HepG2 (cell line): ENCODE measurements around the gene FAM149A. TPM values are rescaled to one million over a fixed set of nuclear protein-coding genes. Genes with fewer than 3 reads are reported as not detected.

Experiments
- KLF6 ChIP-seq: IDR thresholded peaks from 2 replicates; pipeline ENCODE4 v1.8.0; 2016; ENCODE audit warnings: missing biosample characterization, missing genetic modification reagents
- RARA ChIP-seq: IDR thresholded peaks from 2 replicates; pipeline ENCODE4 v1.6.1; 2016; ENCODE audit warnings: missing genetic modification reagents, missing compliant biosample characterization
- SP1 ChIP-seq, 2 experiments: fragments of 450-650 bp in 1 of 2; sonication (generic) in 1 of 2; formaldehyde crosslinking in 1 of 2; IDR thresholded peaks; 2 replicates each; pipeline versions ENCODE4 v1.4.0 to v1.6.1; 2016 to 2020; ENCODE audit warnings: missing genetic modification reagents in 1 of 2
- STAT5B ChIP-seq: sonication (generic); formaldehyde crosslinking; IDR thresholded peaks from 2 replicates; pipeline ENCODE4 v1.4.0; 2020; ENCODE audit warnings: missing genetic modification reagents
- ZNF235 ChIP-seq: sonication (generic); formaldehyde crosslinking; IDR thresholded peaks from 2 replicates; pipeline ENCODE4 v1.8.1; 2023; ENCODE audit warnings: mild to moderate bottlenecking, missing genetic modification reagents, borderline replicate concordance
- ZNF570 ChIP-seq: sonication (generic); formaldehyde crosslinking; IDR thresholded peaks from 2 replicates; pipeline ENCODE4 v1.4.0; 2020; ENCODE audit warnings: mild to moderate bottlenecking, missing genetic modification reagents, borderline replicate concordance
- polyA plus RNA-seq, 8 experiments: library from polyadenylated mRNA; depleted of rRNA in 3 of 8; stranded (reverse) in 7 of 8; unstranded in 1 of 8; fragments of >200 nt; fragmentation: Illumina TruSeq in 4 of 8; extraction: Trizol in 4 of 8; gene quantifications; 2 replicates each; pipeline versions ENCODE4 v1.2.1 to v1.2.3, GENCODE V29; 2011 to 2016; ENCODE audit warnings: low read depth in 4 of 8, missing spikeins in 1 of 8, mixed read lengths in 1 of 8; ENCODE audit not compliant: insufficient read depth in 1 of 8
- total RNA-seq, 5 experiments: library from RNA; depleted of rRNA; stranded (reverse); fragments of >200 nt; fragmentation: Illumina TruSeq; extraction: Trizol; gene quantifications; 2 replicates each; pipeline ENCODE4 v1.2.3, GENCODE V29; 2016; ENCODE audit warnings: low read depth in 1 of 5
- TF ChIP-seq, protein P1 (sequence below): sonication (generic); formaldehyde crosslinking; IDR thresholded peaks from 2 replicates; pipeline ENCODE4 v1.5.0; 2020; ENCODE audit warnings: mild to moderate bottlenecking, missing genetic modification reagents, borderline replicate concordance
- TF ChIP-seq, protein P2 (sequence below): sonication (generic); formaldehyde crosslinking; IDR thresholded peaks from 2 replicates; pipeline ENCODE4 v1.4.0; 2020; ENCODE audit warnings: low read depth, mild to moderate bottlenecking, missing genetic modification reagents
- TF ChIP-seq, protein P3 (sequence below): sonication (generic); formaldehyde crosslinking; IDR thresholded peaks from 2 replicates; pipeline ENCODE4 v1.8.1; 2022; ENCODE audit warnings: low read depth, mild to moderate bottlenecking, missing genetic modification reagents
- TF ChIP-seq, protein P4 (sequence below): IDR thresholded peaks from 2 replicates; pipeline ENCODE4 v1.6.1; 2018; ENCODE audit warnings: missing genetic modification reagents
- TF ChIP-seq, protein P5 (sequence below): IDR thresholded peaks from 2 replicates; pipeline ENCODE4 v1.6.1; 2016; ENCODE audit warnings: low read depth, missing genetic modification reagents, missing compliant biosample characterization

FAM149A gene
- total and polyA plus RNA-seq, 2 of the 13 experiments (the other 11 are each of a cell fraction or from before 2014, with no cell fraction given) = not detected

DNA sequence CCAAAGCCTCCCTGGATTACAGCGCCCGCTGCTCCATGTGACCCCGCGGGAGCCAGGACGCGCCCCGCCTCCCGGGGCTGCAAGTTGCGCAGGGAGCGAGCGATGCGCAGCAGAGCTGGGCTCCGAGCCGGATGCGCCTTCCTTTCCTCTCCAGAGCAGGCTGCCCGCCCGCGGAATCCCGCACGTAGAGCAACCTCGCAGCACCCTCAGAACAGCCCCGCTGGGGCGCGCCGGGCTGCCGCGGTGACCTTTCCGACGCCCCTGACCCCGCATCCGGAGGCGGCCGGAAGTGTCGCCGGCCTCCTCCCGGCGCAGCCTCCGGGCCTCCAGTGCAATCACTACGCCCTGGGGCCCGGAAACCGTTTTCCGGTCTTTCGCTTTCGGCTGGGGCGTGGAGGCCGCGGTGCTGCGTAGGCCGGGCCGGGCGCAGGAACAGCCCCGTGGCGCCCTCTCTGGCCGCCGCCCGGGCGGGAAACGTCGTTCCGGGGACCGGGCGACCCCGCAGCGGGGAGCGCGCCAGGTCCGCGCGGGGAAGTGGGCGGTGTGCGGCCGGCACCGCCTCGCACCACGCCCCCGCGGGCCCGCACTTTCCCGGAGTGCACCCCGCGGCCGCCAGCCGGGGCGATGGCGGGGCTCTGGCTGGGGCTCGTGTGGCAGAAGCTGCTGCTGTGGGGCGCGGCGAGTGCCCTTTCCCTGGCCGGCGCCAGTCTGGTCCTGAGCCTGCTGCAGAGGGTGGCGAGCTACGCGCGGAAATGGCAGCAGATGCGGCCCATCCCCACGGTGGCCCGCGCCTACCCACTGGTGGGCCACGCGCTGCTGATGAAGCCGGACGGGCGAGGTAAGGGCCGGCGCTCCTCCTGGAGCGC lies 86.9 kb downstream of the FAM149A start, which contains the start of gene CYP4V2 (continued):
- TF ChIP-seq, protein P1, sequence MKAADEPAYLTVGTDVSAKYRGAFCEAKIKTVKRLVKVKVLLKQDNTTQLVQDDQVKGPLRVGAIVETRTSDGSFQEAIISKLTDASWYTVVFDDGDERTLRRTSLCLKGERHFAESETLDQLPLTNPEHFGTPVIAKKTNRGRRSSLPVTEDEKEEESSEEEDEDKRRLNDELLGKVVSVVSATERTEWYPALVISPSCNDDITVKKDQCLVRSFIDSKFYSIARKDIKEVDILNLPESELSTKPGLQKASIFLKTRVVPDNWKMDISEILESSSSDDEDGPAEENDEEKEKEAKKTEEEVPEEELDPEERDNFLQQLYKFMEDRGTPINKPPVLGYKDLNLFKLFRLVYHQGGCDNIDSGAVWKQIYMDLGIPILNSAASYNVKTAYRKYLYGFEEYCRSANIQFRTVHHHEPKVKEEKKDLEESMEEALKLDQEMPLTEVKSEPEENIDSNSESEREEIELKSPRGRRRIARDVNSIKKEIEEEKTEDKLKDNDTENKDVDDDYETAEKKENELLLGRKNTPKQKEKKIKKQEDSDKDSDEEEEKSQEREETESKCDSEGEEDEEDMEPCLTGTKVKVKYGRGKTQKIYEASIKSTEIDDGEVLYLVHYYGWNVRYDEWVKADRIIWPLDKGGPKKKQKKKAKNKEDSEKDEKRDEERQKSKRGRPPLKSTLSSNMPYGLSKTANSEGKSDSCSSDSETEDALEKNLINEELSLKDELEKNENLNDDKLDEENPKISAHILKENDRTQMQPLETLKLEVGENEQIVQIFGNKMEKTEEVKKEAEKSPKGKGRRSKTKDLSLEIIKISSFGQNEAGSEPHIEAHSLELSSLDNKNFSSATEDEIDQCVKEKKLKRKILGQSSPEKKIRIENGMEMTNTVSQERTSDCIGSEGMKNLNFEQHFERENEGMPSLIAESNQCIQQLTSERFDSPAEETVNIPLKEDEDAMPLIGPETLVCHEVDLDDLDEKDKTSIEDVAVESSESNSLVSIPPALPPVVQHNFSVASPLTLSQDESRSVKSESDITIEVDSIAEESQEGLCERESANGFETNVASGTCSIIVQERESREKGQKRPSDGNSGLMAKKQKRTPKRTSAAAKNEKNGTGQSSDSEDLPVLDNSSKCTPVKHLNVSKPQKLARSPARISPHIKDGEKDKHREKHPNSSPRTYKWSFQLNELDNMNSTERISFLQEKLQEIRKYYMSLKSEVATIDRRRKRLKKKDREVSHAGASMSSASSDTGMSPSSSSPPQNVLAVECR (CRISPR knock-in tag) = peak; percentile 88
- TF ChIP-seq, protein P2, sequence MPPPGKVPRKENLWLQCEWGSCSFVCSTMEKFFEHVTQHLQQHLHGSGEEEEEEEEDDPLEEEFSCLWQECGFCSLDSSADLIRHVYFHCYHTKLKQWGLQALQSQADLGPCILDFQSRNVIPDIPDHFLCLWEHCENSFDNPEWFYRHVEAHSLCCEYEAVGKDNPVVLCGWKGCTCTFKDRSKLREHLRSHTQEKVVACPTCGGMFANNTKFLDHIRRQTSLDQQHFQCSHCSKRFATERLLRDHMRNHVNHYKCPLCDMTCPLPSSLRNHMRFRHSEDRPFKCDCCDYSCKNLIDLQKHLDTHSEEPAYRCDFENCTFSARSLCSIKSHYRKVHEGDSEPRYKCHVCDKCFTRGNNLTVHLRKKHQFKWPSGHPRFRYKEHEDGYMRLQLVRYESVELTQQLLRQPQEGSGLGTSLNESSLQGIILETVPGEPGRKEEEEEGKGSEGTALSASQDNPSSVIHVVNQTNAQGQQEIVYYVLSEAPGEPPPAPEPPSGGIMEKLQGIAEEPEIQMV (CRISPR knock-in tag) = no peak
- TF ChIP-seq STAT5B (CRISPR knock-in tag) (no peak), KLF6 (CRISPR knock-in tag) (peak; percentile 52; the same call in 1 of the 2 replicates), ZNF235 (CRISPR knock-in tag) (peak; percentile 74; the same call in 1 of the 2 replicates), ZNF570 (CRISPR knock-in tag) (no peak), SP1 (IDR thresholded peaks at IDR 0.05) (no peak), SP1 (CRISPR knock-in tag; IDR thresholded peaks at IDR 0.05) (0 out of 2 replicates have a peak, but pooled peaks have one; percentile 14), RARA (CRISPR knock-in tag) (peak; percentile 68)
- TF ChIP-seq, protein P3, sequence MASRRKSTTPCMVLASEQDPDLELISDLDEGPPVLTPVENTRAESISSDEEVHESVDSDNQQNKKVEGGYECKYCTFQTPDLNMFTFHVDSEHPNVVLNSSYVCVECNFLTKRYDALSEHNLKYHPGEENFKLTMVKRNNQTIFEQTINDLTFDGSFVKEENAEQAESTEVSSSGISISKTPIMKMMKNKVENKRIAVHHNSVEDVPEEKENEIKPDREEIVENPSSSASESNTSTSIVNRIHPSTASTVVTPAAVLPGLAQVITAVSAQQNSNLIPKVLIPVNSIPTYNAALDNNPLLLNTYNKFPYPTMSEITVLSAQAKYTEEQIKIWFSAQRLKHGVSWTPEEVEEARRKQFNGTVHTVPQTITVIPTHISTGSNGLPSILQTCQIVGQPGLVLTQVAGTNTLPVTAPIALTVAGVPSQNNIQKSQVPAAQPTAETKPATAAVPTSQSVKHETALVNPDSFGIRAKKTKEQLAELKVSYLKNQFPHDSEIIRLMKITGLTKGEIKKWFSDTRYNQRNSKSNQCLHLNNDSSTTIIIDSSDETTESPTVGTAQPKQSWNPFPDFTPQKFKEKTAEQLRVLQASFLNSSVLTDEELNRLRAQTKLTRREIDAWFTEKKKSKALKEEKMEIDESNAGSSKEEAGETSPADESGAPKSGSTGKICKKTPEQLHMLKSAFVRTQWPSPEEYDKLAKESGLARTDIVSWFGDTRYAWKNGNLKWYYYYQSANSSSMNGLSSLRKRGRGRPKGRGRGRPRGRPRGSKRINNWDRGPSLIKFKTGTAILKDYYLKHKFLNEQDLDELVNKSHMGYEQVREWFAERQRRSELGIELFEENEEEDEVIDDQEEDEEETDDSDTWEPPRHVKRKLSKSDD = peak; percentile 26; the same call in 1 of the 2 replicates
- TF ChIP-seq, protein P4, sequence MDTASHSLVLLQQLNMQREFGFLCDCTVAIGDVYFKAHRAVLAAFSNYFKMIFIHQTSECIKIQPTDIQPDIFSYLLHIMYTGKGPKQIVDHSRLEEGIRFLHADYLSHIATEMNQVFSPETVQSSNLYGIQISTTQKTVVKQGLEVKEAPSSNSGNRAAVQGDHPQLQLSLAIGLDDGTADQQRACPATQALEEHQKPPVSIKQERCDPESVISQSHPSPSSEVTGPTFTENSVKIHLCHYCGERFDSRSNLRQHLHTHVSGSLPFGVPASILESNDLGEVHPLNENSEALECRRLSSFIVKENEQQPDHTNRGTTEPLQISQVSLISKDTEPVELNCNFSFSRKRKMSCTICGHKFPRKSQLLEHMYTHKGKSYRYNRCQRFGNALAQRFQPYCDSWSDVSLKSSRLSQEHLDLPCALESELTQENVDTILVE (CRISPR knock-in tag) = peak; percentile 99
- TF ChIP-seq, protein P5, sequence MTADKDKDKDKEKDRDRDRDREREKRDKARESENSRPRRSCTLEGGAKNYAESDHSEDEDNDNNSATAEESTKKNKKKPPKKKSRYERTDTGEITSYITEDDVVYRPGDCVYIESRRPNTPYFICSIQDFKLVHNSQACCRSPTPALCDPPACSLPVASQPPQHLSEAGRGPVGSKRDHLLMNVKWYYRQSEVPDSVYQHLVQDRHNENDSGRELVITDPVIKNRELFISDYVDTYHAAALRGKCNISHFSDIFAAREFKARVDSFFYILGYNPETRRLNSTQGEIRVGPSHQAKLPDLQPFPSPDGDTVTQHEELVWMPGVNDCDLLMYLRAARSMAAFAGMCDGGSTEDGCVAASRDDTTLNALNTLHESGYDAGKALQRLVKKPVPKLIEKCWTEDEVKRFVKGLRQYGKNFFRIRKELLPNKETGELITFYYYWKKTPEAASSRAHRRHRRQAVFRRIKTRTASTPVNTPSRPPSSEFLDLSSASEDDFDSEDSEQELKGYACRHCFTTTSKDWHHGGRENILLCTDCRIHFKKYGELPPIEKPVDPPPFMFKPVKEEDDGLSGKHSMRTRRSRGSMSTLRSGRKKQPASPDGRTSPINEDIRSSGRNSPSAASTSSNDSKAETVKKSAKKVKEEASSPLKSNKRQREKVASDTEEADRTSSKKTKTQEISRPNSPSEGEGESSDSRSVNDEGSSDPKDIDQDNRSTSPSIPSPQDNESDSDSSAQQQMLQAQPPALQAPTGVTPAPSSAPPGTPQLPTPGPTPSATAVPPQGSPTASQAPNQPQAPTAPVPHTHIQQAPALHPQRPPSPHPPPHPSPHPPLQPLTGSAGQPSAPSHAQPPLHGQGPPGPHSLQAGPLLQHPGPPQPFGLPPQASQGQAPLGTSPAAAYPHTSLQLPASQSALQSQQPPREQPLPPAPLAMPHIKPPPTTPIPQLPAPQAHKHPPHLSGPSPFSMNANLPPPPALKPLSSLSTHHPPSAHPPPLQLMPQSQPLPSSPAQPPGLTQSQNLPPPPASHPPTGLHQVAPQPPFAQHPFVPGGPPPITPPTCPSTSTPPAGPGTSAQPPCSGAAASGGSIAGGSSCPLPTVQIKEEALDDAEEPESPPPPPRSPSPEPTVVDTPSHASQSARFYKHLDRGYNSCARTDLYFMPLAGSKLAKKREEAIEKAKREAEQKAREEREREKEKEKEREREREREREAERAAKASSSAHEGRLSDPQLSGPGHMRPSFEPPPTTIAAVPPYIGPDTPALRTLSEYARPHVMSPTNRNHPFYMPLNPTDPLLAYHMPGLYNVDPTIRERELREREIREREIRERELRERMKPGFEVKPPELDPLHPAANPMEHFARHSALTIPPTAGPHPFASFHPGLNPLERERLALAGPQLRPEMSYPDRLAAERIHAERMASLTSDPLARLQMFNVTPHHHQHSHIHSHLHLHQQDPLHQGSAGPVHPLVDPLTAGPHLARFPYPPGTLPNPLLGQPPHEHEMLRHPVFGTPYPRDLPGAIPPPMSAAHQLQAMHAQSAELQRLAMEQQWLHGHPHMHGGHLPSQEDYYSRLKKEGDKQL = no peak
